Stomach (tissue), 4 donors: ENCODE measurements around the gene TMEM25.

ENCODE experiments used
- EP300 ChIP-seq: sonication (generic); formaldehyde crosslinking; IDR thresholded peaks from one replicate; pipeline ENCODE4 v1.6.1; 2017; ENCODE audit warnings: antibody characterized with exemption
- POLR2A ChIP-seq, 4 donors: fragments of 450-650 bp; IDR thresholded peaks; one replicate each; pipeline ENCODE4 v1.6.1; 2016; ENCODE audit warnings: antibody characterized with exemption in 4 of 4, control low read depth in 2 of 4, mild to moderate bottlenecking in 1 of 4, moderate library complexity in 1 of 4
- POLR2AphosphoS5 ChIP-seq, 3 donors: sonication (generic); formaldehyde crosslinking; IDR thresholded peaks; one replicate each; pipeline ENCODE4 v1.6.1; 2016; ENCODE audit warnings: antibody characterized with exemption in 3 of 3
- TF ChIP-seq, protein P1 (sequence below), 7 experiments: fragments of 450-650 bp in 4 of 7; fragments of 200-600 bp in 3 of 7; sonication (generic) in 3 of 7; IDR thresholded peaks; one replicate each; pipeline ENCODE4 v1.5.1; 2016 to 2019; ENCODE audit warnings: antibody characterized with exemption in 7 of 7, control low read depth in 2 of 7, mild to moderate bottlenecking in 1 of 7

DNA sequence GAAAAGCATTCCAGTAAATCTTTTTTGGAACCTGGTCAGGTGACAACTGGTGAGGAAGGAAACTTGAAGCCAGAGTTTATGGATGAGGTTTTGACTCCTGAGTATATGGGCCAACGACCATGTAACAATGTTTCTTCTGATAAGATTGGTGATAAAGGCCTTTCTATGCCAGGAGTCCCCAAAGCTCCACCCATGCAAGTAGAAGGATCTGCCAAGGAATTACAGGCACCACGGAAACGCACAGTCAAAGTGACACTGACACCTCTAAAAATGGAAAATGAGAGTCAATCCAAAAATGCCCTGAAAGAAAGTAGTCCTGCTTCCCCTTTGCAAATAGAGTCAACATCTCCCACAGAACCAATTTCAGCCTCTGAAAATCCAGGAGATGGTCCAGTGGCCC, 27.8 kb upstream of the TMEM25 start:
- TF ChIP-seq POLR2AphosphoS5 (IDR thresholded peaks at IDR 0.05) (no peak), POLR2A (IDR thresholded peaks at IDR 0.05) (no peak), EP300 (no peak)
- TF ChIP-seq, protein P1, sequence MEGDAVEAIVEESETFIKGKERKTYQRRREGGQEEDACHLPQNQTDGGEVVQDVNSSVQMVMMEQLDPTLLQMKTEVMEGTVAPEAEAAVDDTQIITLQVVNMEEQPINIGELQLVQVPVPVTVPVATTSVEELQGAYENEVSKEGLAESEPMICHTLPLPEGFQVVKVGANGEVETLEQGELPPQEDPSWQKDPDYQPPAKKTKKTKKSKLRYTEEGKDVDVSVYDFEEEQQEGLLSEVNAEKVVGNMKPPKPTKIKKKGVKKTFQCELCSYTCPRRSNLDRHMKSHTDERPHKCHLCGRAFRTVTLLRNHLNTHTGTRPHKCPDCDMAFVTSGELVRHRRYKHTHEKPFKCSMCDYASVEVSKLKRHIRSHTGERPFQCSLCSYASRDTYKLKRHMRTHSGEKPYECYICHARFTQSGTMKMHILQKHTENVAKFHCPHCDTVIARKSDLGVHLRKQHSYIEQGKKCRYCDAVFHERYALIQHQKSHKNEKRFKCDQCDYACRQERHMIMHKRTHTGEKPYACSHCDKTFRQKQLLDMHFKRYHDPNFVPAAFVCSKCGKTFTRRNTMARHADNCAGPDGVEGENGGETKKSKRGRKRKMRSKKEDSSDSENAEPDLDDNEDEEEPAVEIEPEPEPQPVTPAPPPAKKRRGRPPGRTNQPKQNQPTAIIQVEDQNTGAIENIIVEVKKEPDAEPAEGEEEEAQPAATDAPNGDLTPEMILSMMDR (IDR thresholded peaks at IDR 0.05): no peak
